ENCODE data around the gene KIFC3.
"Not testable (repeated sequence)": the region's sequence is repeated elsewhere in the genome, so short reads cannot be mapped to it uniquely, and the experiment has no call there.

KIFC3 gene

GRCh38 chr16:57713596-57713995, 88.7 kb downstream of the KIFC3 start:
- Histone ChIP-seq H3K36me3 (ENCODE audit: control insufficient read depth in 5 of 5, insufficient read depth in 5 of 5, low read length in 5 of 5) (no peaks in the 10 kb centered on the region), H3K9ac (ENCODE audit: low read length in 5 of 5) (no peak overlapping the region), H3K27ac (ENCODE audit: low read depth, low read length) (no peak overlapping the region)

GRCh38 chr16:57712569-57712968, 89.7 kb downstream of the KIFC3 start:
- H3K27me3 ChIP-seq (ENCODE audit: control insufficient read depth in 5 of 5, insufficient read depth in 4 of 5, low read length in 5 of 5); H3K9me3 ChIP-seq (ENCODE audit: control insufficient read depth in 5 of 5, low read length in 5 of 5); H3K9ac ChIP-seq (ENCODE audit: low read length in 5 of 5); H3K36me3 ChIP-seq (ENCODE audit: control insufficient read depth in 5 of 5, insufficient read depth in 5 of 5, low read length in 5 of 5); H3K4me1 ChIP-seq (ENCODE audit: control insufficient read depth in 5 of 5, insufficient read depth in 5 of 5, low read length in 5 of 5); H3K27ac ChIP-seq (ENCODE audit: low read depth, low read length); H3K4me3 ChIP-seq (ENCODE audit: low read depth in 1 of 5, low read length in 5 of 5): not testable (repeated sequence)

More at GRCh38 chr16:57713596-57713995, 88.7 kb downstream of the KIFC3 start:
- Histone ChIP-seq H3K4me1 (ENCODE audit: control insufficient read depth in 5 of 5, insufficient read depth in 5 of 5, low read length in 5 of 5) (no peaks in the 10 kb centered on the region), H3K9me3 (ENCODE audit: control insufficient read depth in 5 of 5, low read length in 5 of 5) (no peaks in the 10 kb centered on the region), H3K27me3 (ENCODE audit: control insufficient read depth in 5 of 5, insufficient read depth in 4 of 5, low read length in 5 of 5) (peaks cover 3 to 7% (median 5%) of the 10 kb centered on the region in 5 donors), H3K4me3 (ENCODE audit: low read depth in 1 of 5, low read length in 5 of 5) (no peak overlapping the region)

- no peak overlapping the region for H3K9ac ChIP-seq (ENCODE audit: low read length in 5 of 5)
- peaks cover 3 to 11% (median 6%) of the 10 kb centered on the region in 5 donors for H3K27me3 ChIP-seq (ENCODE audit: control insufficient read depth in 5 of 5, insufficient read depth in 4 of 5, low read length in 5 of 5)
- no peaks in the 10 kb centered on the region for H3K4me1 ChIP-seq (ENCODE audit: control insufficient read depth in 5 of 5, insufficient read depth in 5 of 5, low read length in 5 of 5)
- no peak overlapping the region for H3K27ac ChIP-seq (ENCODE audit: low read depth, low read length)
- H3K36me3 ChIP-seq (ENCODE audit: control insufficient read depth in 5 of 5, insufficient read depth in 5 of 5, low read length in 5 of 5), result no peaks in the 10 kb centered on the region
- H3K9me3 ChIP-seq (ENCODE audit: control insufficient read depth in 5 of 5, low read length in 5 of 5), result no peaks in the 10 kb centered on the region
- H3K4me3 ChIP-seq (ENCODE audit: low read depth in 1 of 5, low read length in 5 of 5), result no peak overlapping the region
These were observed 90.3 kb downstream of the KIFC3 start for GRCh38 chr16:57711993-57712392.

GRCh38 chr16:57711346-57711745, 90.9 kb downstream of the KIFC3 start:
- H3K4me3 ChIP-seq (ENCODE audit: low read depth in 1 of 5, low read length in 5 of 5), result no peak overlapping the region
- no peaks in the 10 kb centered on the region for H3K9me3 ChIP-seq (ENCODE audit: control insufficient read depth in 5 of 5, low read length in 5 of 5)
- no peaks in the 10 kb centered on the region for H3K4me1 ChIP-seq (ENCODE audit: control insufficient read depth in 5 of 5, insufficient read depth in 5 of 5, low read length in 5 of 5)
- no peak overlapping the region for H3K27ac ChIP-seq (ENCODE audit: low read depth, low read length)
- no peak overlapping the region for H3K9ac ChIP-seq (ENCODE audit: low read length in 5 of 5)
- H3K27me3 ChIP-seq (ENCODE audit: control insufficient read depth in 5 of 5, insufficient read depth in 4 of 5, low read length in 5 of 5), result peaks cover 3 to 13% (median 6%) of the 10 kb centered on the region in 5 donors
- no peaks in the 10 kb centered on the region for H3K36me3 ChIP-seq (ENCODE audit: control insufficient read depth in 5 of 5, insufficient read depth in 5 of 5, low read length in 5 of 5)

GRCh38 chr16:57709663-57710062, 92.6 kb downstream of the KIFC3 start:
- H3K27ac ChIP-seq (ENCODE audit: low read depth, low read length), result no peak overlapping the region
- no peaks in the 10 kb centered on the region for H3K9me3 ChIP-seq (ENCODE audit: control insufficient read depth in 5 of 5, low read length in 5 of 5)
- H3K27me3 ChIP-seq (ENCODE audit: control insufficient read depth in 5 of 5, insufficient read depth in 4 of 5, low read length in 5 of 5), result peaks cover 0 to 8% (median 2%) of the 10 kb centered on the region in 5 donors
- no peaks in the 10 kb centered on the region for H3K36me3 ChIP-seq (ENCODE audit: control insufficient read depth in 5 of 5, insufficient read depth in 5 of 5, low read length in 5 of 5)
- H3K9ac ChIP-seq (ENCODE audit: low read length in 5 of 5), result no peak overlapping the region
- H3K4me3 ChIP-seq (ENCODE audit: low read depth in 1 of 5, low read length in 5 of 5), result no peak overlapping the region
- H3K4me1 ChIP-seq (ENCODE audit: control insufficient read depth in 5 of 5, insufficient read depth in 5 of 5, low read length in 5 of 5), result no peaks in the 10 kb centered on the region

All from subcutaneous abdominal adipose tissue (tissue), 5 donors.